PC-3 (cell line): ENCODE data around the gene ALG12. TPM values are rescaled to one million over a fixed set of nuclear protein-coding genes. Genes with fewer than 3 reads are reported as not detected.

ENCODE experiments used
- ATAC-seq: fragments of 200-7000 bp; cut with Tn5 transposase; 2 replicates; pipeline ENCODE4 v1.9.1; 2020; ENCODE audit warnings: mild to moderate bottlenecking, moderate library complexity
- BruUV-seq: library from RNA; stranded (reverse); fragments of 400-500 nt; replicated peaks from 2 replicates; lab custom pipeline; 2021; lab: Mats Ljungman, UMichigan
- CTCF ChIA-PET: fragments of 300-600 bp; sonication (Branson Sonifier 250); formaldehyde crosslinking; loops from one replicate; lab custom pipeline; 2022; ENCODE audit warnings: antibody characterized with exemption; lab: Charles Lee
- POLR2A ChIA-PET: fragments of 300-600 bp; sonication (Branson Sonifier 250); formaldehyde crosslinking; loops from one replicate; lab custom pipeline; 2022; ENCODE audit warnings: antibody characterized with exemption; ENCODE audit not compliant: unreplicated experiment; lab: Charles Lee
- DNase-seq: peaks from one replicate; pipeline ENCODE4 v3.0.0-alpha.2; 2015
- H2AFZ ChIP-seq: fragments of 300-600 bp; sonication (generic); 2 replicates; pipeline ENCODE4 v1.6.0; 2016; ENCODE audit warnings: antibody characterized with exemption, low read length
- H3F3A ChIP-seq: fragments of 300-600 bp; sonication (generic); one replicate; pipeline ENCODE4 v1.6.0; 2017; ENCODE audit warnings: antibody characterized with exemption, low read length, control low read depth, mild to moderate bottlenecking; ENCODE audit not compliant: unreplicated experiment
- H3K27ac ChIP-seq: fragments of 300-600 bp; sonication (generic); 2 replicates; pipeline ENCODE4 v1.5.1; 2016; ENCODE audit warnings: mild to moderate bottlenecking, low read length
- H3K27me3 ChIP-seq: fragments of 300-600 bp; sonication (generic); 2 replicates; pipeline ENCODE4 v1.6.1; 2016; ENCODE audit warnings: low read length, mixed read lengths
- H3K36me3 ChIP-seq: fragments of 300-600 bp; sonication (generic); 2 replicates; pipeline ENCODE4 v1.6.1; 2016; ENCODE audit warnings: low read depth, mixed run types, low read length, mixed read lengths
- H3K4me1 ChIP-seq: fragments of 300-600 bp; sonication (generic); 2 replicates; pipeline ENCODE4 v1.5.1; 2016; ENCODE audit warnings: low read length; ENCODE audit not compliant: insufficient read depth
- H3K4me2 ChIP-seq: fragments of 300-600 bp; sonication (generic); 2 replicates; pipeline ENCODE4 v1.6.0; 2016; ENCODE audit warnings: low read length
- H3K4me3 ChIP-seq: fragments of 300-600 bp; sonication (generic); 2 replicates; pipeline ENCODE4 v1.5.1; 2016; ENCODE audit warnings: mild to moderate bottlenecking, low read length, mixed read lengths
- H3K79me2 ChIP-seq: fragments of 300-600 bp; sonication (generic); 2 replicates; pipeline ENCODE4 v1.6.1; 2017; ENCODE audit warnings: low read length, mixed read lengths
- H3K9ac ChIP-seq: fragments of 300-600 bp; sonication (generic); 2 replicates; pipeline ENCODE4 v1.6.0; 2016; ENCODE audit warnings: mild to moderate bottlenecking, low read length
- H3K9me2 ChIP-seq: fragments of 300-600 bp; sonication (generic); replicated peaks from 2 replicates; pipeline ENCODE4 v1.6.1; 2016; ENCODE audit warnings: mixed run types, low read length, mixed read lengths
- H3K9me3 ChIP-seq: fragments of 300-600 bp; sonication (generic); 2 replicates; pipeline ENCODE4 v1.6.1; 2016; ENCODE audit warnings: low read length, mixed read lengths
- H4K20me1 ChIP-seq: fragments of 300-600 bp; sonication (generic); 2 replicates; pipeline ENCODE4 v1.6.1; 2016; ENCODE audit warnings: low read length, mixed read lengths
- CTCF ChIP-seq: fragments of 300-600 bp; sonication (generic); conservative IDR thresholded peaks from 2 replicates; pipeline ENCODE4 v1.5.1; 2017; ENCODE audit warnings: antibody characterized with exemption, low read depth, mild to moderate bottlenecking, low read length
- EZH2 ChIP-seq: fragments of 300-600 bp; sonication (generic); IDR thresholded peaks from one replicate; pipeline ENCODE4 v1.6.1; 2017; ENCODE audit warnings: antibody characterized with exemption, mild to moderate bottlenecking, low read length; ENCODE audit not compliant: unreplicated experiment
- EZH2phosphoT487 ChIP-seq: fragments of 300-600 bp; sonication (generic); IDR thresholded peaks from 2 replicates; pipeline ENCODE4 v1.6.1; 2018; ENCODE audit warnings: mild to moderate bottlenecking, antibody characterized with exemption, low read length, borderline replicate concordance
- intact Hi-C: fragments of 100-400 bp; cut with micrococcal nuclease; formaldehyde crosslinking; loops from 2 replicates; pipeline ENCODE4 v1.9.0; 2023
- total RNA-seq: library from RNA; depleted of rRNA; stranded (reverse); fragments of >200 nt; gene quantifications from 2 replicates; pipeline ENCODE4 v1.2.3, GENCODE V29; 2014

Gene ALG12
- total RNA-seq, 1 experiment from 2014 or later = 12.1 TPM

GRCh38 chr22:49872347-49872746 is 45.9 kb downstream of the ALG12 start:
- 0 out of 2 replicates have a peak, but pooled peaks cover 3% of the 10 kb centered on the region for H4K20me1 ChIP-seq
- H3K27ac ChIP-seq = no peak overlapping the region
- H3K79me2 ChIP-seq = peaks cover 77% of the 10 kb centered on the region
- H3K9me2 ChIP-seq = no peaks in the 10 kb centered on the region
- TF ChIP-seq EZH2phosphoT487 (no peak), CTCF (no peak), EZH2 (no peak)
- no peaks in the 10 kb centered on the region for H3K9me3 ChIP-seq
- no peak overlapping the region for H3K4me2 ChIP-seq
- H3F3A ChIP-seq = no peaks in the 10 kb centered on the region
- H3K27me3 ChIP-seq = no peaks in the 10 kb centered on the region
- ChIA-PET CTCF (no interaction called here), POLR2A (no interaction called here)
- intact Hi-C loops = no loop called here
- H3K36me3 ChIP-seq = peaks cover 8% of the 10 kb centered on the region; the same call in 1 of the 2 replicates
- H2AFZ ChIP-seq = no peak overlapping the region
- no peak overlapping the region for H3K4me3 ChIP-seq
- ATAC-seq (no peak), DNase-seq (no peak)
- no peaks in the 10 kb centered on the region for H3K4me1 ChIP-seq
- no peak overlapping the region for H3K9ac ChIP-seq
- BruUV-seq = no TSS peak

- no peaks in the 10 kb centered on the region for H3K9me3 ChIP-seq
- TF ChIP-seq EZH2 (no peak), CTCF (no peak), EZH2phosphoT487 (no peak)
- H3K4me1 ChIP-seq = no peaks in the 10 kb centered on the region
- H3K36me3 ChIP-seq = peaks cover 8% of the 10 kb centered on the region; the same call in 1 of the 2 replicates
- no peak overlapping the region for H3K27ac ChIP-seq
- POLR2A ChIA-PET = no interaction called here
- no peak overlapping the region for H2AFZ ChIP-seq
- H3K79me2 ChIP-seq = peaks cover 81% of the 10 kb centered on the region
- no peak for ATAC-seq
- H3K27me3 ChIP-seq = no peaks in the 10 kb centered on the region
- CTCF ChIA-PET = no interaction called here
- intact Hi-C loops = no loop called here
- BruUV-seq = no TSS peak
- no peak overlapping the region for H3K4me3 ChIP-seq
- H3K9me2 ChIP-seq = no peaks in the 10 kb centered on the region
- DNase-seq = peak; percentile 6
- H3K4me2 ChIP-seq = no peak overlapping the region
- H3K9ac ChIP-seq = no peak overlapping the region
- H3F3A ChIP-seq = no peaks in the 10 kb centered on the region
- H4K20me1 ChIP-seq = 0 out of 2 replicates have a peak, but pooled peaks cover 3% of the 10 kb centered on the region
These were observed 46.8 kb downstream of the ALG12 start for GRCh38 chr22:49871482-49871881.

- H3F3A ChIP-seq = no peaks in the 10 kb centered on the region
- H4K20me1 ChIP-seq = no peaks in the 10 kb centered on the region
- H3K27ac ChIP-seq = no peak overlapping the region
- H3K36me3 ChIP-seq = peaks cover 13% of the 10 kb centered on the region; the same call in 1 of the 2 replicates
- no peak overlapping the region for H3K9ac ChIP-seq
- no peak overlapping the region for H2AFZ ChIP-seq
- H3K9me3 ChIP-seq = no peaks in the 10 kb centered on the region
- no peak overlapping the region for H3K4me2 ChIP-seq
- DNase-seq = no peak
- intact Hi-C loops = no loop called here
- TF ChIP-seq EZH2phosphoT487 = no peak
- no peak for TF ChIP-seq EZH2
- no peak for TF ChIP-seq CTCF
- no peaks in the 10 kb centered on the region for H3K27me3 ChIP-seq
- ATAC-seq = no peak
- ChIA-PET CTCF (no interaction called here), POLR2A (no interaction called here)
- H3K9me2 ChIP-seq = no peaks in the 10 kb centered on the region
- no peak overlapping the region for H3K4me3 ChIP-seq
- H3K4me1 ChIP-seq = no peaks in the 10 kb centered on the region
- BruUV-seq = no TSS peak
- H3K79me2 ChIP-seq = peaks cover 87% of the 10 kb centered on the region
These were observed 48.2 kb downstream of the ALG12 start for GRCh38 chr22:49869845-49870712.
